22Rv1 (cell line): ENCODE data around the gene PSMB3.

ENCODE experiments used
- H3K27ac ChIP-seq: fragments of 450-650 bp; 2 replicates; pipeline ENCODE4 v1.5.1; 2017
- CTCF ChIP-seq: fragments of 450-650 bp; IDR thresholded peaks from 2 replicates; pipeline ENCODE4 v1.5.1; 2017; ENCODE audit warnings: mild to moderate bottlenecking
- ZFX ChIP-seq: fragments of 450-650 bp; IDR thresholded peaks from 2 replicates; pipeline ENCODE4 v1.6.1; 2017; ENCODE audit warnings: antibody characterized with exemption, borderline replicate concordance

Gene PSMB3

GRCh38 chr17:38717139-38717745 lies 35.3 kb upstream of the PSMB3 start:
- TF ChIP-seq CTCF (no peak), ZFX (no peak)
- peak overlapping the region; percentile 82 for H3K27ac ChIP-seq

DNA sequence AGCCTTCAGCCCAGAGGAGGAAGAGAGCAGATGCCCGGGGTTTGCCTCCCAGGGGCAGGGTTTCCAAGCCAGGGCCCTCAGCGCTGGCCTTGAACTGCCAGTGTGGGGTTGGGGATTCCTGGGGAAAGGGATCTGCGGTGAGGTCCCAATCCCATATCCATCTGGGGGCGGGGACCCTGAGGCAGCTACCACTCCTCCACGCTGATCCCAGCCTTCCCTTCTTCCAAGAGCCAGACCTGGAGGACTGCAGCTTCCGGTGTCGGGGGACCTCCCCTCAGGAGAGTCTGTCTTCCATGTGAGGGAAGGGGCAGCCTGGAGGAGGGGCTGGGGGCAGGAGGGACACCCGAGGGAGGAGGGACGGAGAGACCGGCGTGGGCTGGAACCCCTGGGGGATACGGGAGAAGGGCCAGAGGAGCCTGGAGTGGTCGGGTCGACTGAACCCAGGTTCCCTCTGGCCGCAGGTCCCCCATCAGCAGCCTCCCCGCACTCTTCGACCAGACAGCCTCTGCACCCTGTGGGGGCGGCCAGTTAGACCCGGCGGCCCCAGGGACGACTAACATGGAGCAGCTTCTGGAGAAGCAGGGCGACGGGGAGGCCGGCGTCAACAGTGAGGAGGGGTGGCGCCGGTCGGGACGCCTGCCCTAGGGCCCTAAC lies 33.1 kb upstream of the PSMB3 start:
- TF ChIP-seq ZFX (no peak), CTCF (no peak)
- H3K27ac ChIP-seq: peak overlapping the region; percentile 82

GRCh38 chr17:38719943-38720641 lies 32.4 kb upstream of the PSMB3 start:
- TF ChIP-seq ZFX (no peak), CTCF (no peak)
- H3K27ac ChIP-seq: peak overlapping the region; percentile 82

DNA sequence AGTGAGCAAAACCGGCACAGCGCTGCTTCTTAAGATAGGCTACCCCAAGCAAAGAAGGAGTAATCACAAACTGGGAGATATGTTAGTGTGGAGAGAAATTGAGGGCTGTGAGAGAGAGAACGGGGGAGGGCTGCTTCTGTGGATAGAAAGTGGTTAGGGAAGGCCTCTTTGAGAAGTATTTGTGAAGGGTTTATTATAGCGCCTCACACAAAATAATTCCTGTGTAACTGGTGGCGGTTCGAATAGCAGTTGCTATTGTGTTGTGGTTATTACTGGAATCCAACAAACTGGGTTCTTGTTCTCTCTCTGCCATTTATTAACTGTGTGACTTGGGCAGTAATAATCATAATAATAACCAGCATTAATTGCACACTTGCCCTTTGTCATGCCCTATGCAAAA lies 31.6 kb upstream of the PSMB3 start:
- TF ChIP-seq ZFX: no peak
- TF ChIP-seq CTCF: no peak

GRCh38 chr17:38721802-38722201 lies 30.7 kb upstream of the PSMB3 start:
- no peak for TF ChIP-seq CTCF
- no peak for TF ChIP-seq ZFX
- no peak overlapping the region; the same call in 1 of the 2 replicates for H3K27ac ChIP-seq

More for the DNA sequence above, 31.6 kb upstream of the PSMB3 start:
- H3K27ac ChIP-seq: peak overlapping the region; percentile 82; the same call in 1 of the 2 replicates

DNA sequence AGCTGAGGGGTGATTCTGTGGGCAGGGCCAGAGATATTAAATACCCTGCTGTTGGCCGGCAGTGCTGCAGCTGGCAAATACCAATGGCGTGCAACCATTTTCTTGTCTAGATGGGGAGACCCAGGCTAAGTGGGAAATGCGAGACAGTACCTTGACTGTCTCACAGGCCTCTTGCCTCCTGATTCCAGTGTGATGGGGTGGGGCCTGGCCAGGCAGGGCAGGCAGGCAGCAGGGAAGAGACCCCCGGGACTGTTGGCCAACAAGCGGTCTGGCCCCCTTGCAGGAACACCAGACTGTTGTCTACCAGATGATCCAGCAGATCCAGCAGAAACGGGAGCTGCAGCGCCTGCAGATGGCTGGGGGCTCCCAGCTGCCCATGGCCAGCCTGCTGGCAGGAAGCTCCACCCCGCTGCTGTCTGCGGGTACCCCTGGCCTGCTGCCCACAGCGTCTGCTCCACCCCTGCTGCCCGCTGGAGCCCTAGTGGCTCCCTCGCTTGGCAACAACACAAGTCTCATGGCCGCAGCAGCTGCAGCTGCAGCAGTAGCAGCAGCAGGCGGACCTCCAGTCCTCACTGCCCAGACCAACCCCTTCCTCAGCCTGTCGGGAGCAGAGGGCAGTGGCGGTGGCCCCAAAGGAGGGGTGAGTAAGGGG lies 28.1 kb upstream of the PSMB3 start:
- TF ChIP-seq ZFX (no peak), CTCF (no peak)
- no peak overlapping the region for H3K27ac ChIP-seq
